SH-SY5Y (cell line): ENCODE results near the gene MRPL53.

Experiments
- GATA2 ChIP-seq: IDR thresholded peaks from 2 replicates; pipeline ENCODE4 v1.6.1; 2011; ENCODE audit warnings: mild to moderate bottlenecking, low read depth, low read length
- GATA3 ChIP-seq: IDR thresholded peaks from 2 replicates; pipeline ENCODE4 v1.6.1; 2011; ENCODE audit warnings: low read depth, mild to moderate bottlenecking, low read length, moderate library complexity

GRCh38 chr2:74513605-74514367, 41.3 kb upstream of the MRPL53 start:
- TF ChIP-seq GATA2 = no peak
- no peak for TF ChIP-seq GATA3
